Measurements from ENCODE around the gene TIAM2. TPM values are rescaled to one million over a fixed set of nuclear protein-coding genes. Genes with fewer than 3 reads are reported as not detected.
"Not testable (repeated sequence)": the region's sequence is repeated elsewhere in the genome, so short reads cannot be mapped to it uniquely, and the experiment has no call there.

The TIAM2 gene
- total RNA-seq, 1 donor from 2014 or later, result 21.1 TPM

- Mint-ChIP-seq H3K27me3 (ENCODE audit: unreplicated experiment) (peaks cover 7% of the 10 kb centered on the region), H3K9me3 (ENCODE audit: unreplicated experiment) (no peaks in the 10 kb centered on the region), H3K4me1 (ENCODE audit: unreplicated experiment) (peaks cover 4% of the 10 kb centered on the region), H3K36me3 (ENCODE audit: low read depth, unreplicated experiment) (peaks cover 36% of the 10 kb centered on the region), H3K27ac (ENCODE audit: unreplicated experiment) (no peak overlapping the region), H3K4me3 (ENCODE audit: unreplicated experiment) (peak overlapping the region; percentile 64)
- DNase-seq (ENCODE audit: low spot score), result no peak
- TF ChIP-seq CTCF (IDR thresholded peaks at IDR 0.05; ENCODE audit: unreplicated experiment), result no peak
These were observed 233.5 kb downstream of the TIAM2 start for GRCh38 chr6:155228546-155229166.

- not testable (repeated sequence) for H3K27ac Mint-ChIP-seq (ENCODE audit: unreplicated experiment); DNase-seq (ENCODE audit: low spot score); H3K9me3 Mint-ChIP-seq (ENCODE audit: unreplicated experiment); H3K4me1 Mint-ChIP-seq (ENCODE audit: unreplicated experiment); H3K27me3 Mint-ChIP-seq (ENCODE audit: unreplicated experiment); H3K4me3 Mint-ChIP-seq (ENCODE audit: unreplicated experiment)
- peaks cover 37% of the 10 kb centered on the region for H3K36me3 Mint-ChIP-seq (ENCODE audit: low read depth, unreplicated experiment)
These were observed 235.9 kb downstream of the TIAM2 start for GRCh38 chr6:155230975-155231374.

- TF ChIP-seq CTCF (IDR thresholded peaks at IDR 0.05; ENCODE audit: unreplicated experiment), result no peak
- DNase-seq (ENCODE audit: low spot score), result no peak
- Mint-ChIP-seq H3K4me3 (ENCODE audit: unreplicated experiment) (no peak overlapping the region), H3K4me1 (ENCODE audit: unreplicated experiment) (no peaks in the 10 kb centered on the region), H3K36me3 (ENCODE audit: low read depth, unreplicated experiment) (peaks cover 42% of the 10 kb centered on the region), H3K27me3 (ENCODE audit: unreplicated experiment) (peaks cover 5% of the 10 kb centered on the region), H3K9me3 (ENCODE audit: unreplicated experiment) (no peaks in the 10 kb centered on the region), H3K27ac (ENCODE audit: unreplicated experiment) (no peak overlapping the region)
These were observed 237.7 kb downstream of the TIAM2 start for GRCh38 chr6:155232848-155233247.

- H3K9me3 Mint-ChIP-seq (ENCODE audit: unreplicated experiment), result no peaks in the 10 kb centered on the region
- TF ChIP-seq CTCF (IDR thresholded peaks at IDR 0.05; ENCODE audit: unreplicated experiment), result no peak
These were observed 239.1 kb downstream of the TIAM2 start for GRCh38 chr6:155234167-155234566.

GRCh38 chr6:155234687-155235086 lies 239.6 kb downstream of the TIAM2 start:
- Mint-ChIP-seq H3K4me1 (ENCODE audit: unreplicated experiment) (no peaks in the 10 kb centered on the region), H3K27ac (ENCODE audit: unreplicated experiment) (no peak overlapping the region), H3K27me3 (ENCODE audit: unreplicated experiment) (peaks cover 3% of the 10 kb centered on the region), H3K36me3 (ENCODE audit: low read depth, unreplicated experiment) (peaks cover 42% of the 10 kb centered on the region), H3K9me3 (ENCODE audit: unreplicated experiment) (no peaks in the 10 kb centered on the region), H3K4me3 (ENCODE audit: unreplicated experiment) (no peak overlapping the region)
- no peak for TF ChIP-seq CTCF (IDR thresholded peaks at IDR 0.05; ENCODE audit: unreplicated experiment)
- DNase-seq (ENCODE audit: low spot score), result no peak

More at GRCh38 chr6:155234167-155234566, 239.1 kb downstream of the TIAM2 start:
- no peak overlapping the region for H3K4me3 Mint-ChIP-seq (ENCODE audit: unreplicated experiment)
- peaks cover 3% of the 10 kb centered on the region for H3K27me3 Mint-ChIP-seq (ENCODE audit: unreplicated experiment)
- no peaks in the 10 kb centered on the region for H3K4me1 Mint-ChIP-seq (ENCODE audit: unreplicated experiment)
- no peak overlapping the region for H3K27ac Mint-ChIP-seq (ENCODE audit: unreplicated experiment)
- no peak for DNase-seq (ENCODE audit: low spot score)
- H3K36me3 Mint-ChIP-seq (ENCODE audit: low read depth, unreplicated experiment), result peaks cover 44% of the 10 kb centered on the region

All from endothelial cell (in vitro differentiated cells).